Thymus (tissue), 11 donors: Measurements from ENCODE around the gene PPP1R15B. TPM values are rescaled to one million over a fixed set of nuclear protein-coding genes. Genes with fewer than 3 reads are reported as not detected.

Source experiments
- DNase-seq, 9 donors: peaks; one replicate each; pipeline ENCODE4 v3.0.0-alpha.2; 2013; ENCODE audit warnings: low spot score in 9 of 9, low read depth in 6 of 9, missing footprints in 1 of 9
- H3K27ac ChIP-seq, 2 donors: one replicate each; pipeline ENCODE4 v1.5.1; 2013; ENCODE audit warnings: control low read depth in 1 of 2, low read depth in 1 of 2, low read length in 1 of 2, mild to moderate bottlenecking in 1 of 2, moderate library complexity in 1 of 2
- H3K27me3 ChIP-seq, 2 donors: one replicate each; pipeline ENCODE4 v1.5.1; 2013; ENCODE audit warnings: low read length in 1 of 2; ENCODE audit not compliant: control insufficient read depth in 2 of 2, insufficient read depth in 1 of 2
- H3K36me3 ChIP-seq, 2 donors: one replicate each; pipeline ENCODE4 v1.5.1; 2013; ENCODE audit warnings: low read length in 1 of 2, mild to moderate bottlenecking in 1 of 2, moderate library complexity in 1 of 2; ENCODE audit not compliant: control insufficient read depth in 2 of 2, insufficient read depth in 2 of 2
- H3K4me1 ChIP-seq, 2 donors: one replicate each; pipeline ENCODE4 v1.5.1; 2013; ENCODE audit warnings: low read length in 2 of 2; ENCODE audit not compliant: control insufficient read depth in 2 of 2, insufficient read depth in 2 of 2
- H3K4me3 ChIP-seq, 2 donors: one replicate each; pipeline ENCODE4 v1.5.1; 2013; ENCODE audit warnings: low read length in 2 of 2, control low read depth in 1 of 2, mild to moderate bottlenecking in 1 of 2
- H3K9me3 ChIP-seq, 2 donors: one replicate each; pipeline ENCODE4 v1.5.1; 2013; ENCODE audit warnings: low read length in 1 of 2, mild to moderate bottlenecking in 1 of 2; ENCODE audit not compliant: control insufficient read depth in 2 of 2, insufficient read depth in 1 of 2
- WGBS: extraction: QIAGEN DNeasy Blood & Tissue Kit; methylation state at CpG from one replicate; pipeline ENCODE4 v1.1.7; 2013; 5-methylcytosine and 5-hydroxymethylcytosine counted together
- polyA plus RNA-seq: library from polyadenylated mRNA; stranded (reverse); fragments of 200-250 nt; gene quantifications from one replicate; pipeline ENCODE4 v1.2.3, GENCODE V29; 2013
- total RNA-seq: library from RNA; stranded (reverse); fragments of 120-200 nt; gene quantifications from one replicate; pipeline ENCODE4 v1.2.4, GENCODE V29; 2013
- donor health status: healthy.

PPP1R15B gene
- total and polyA plus RNA-seq, 2 donors, result 26.2 to 29.8 TPM

DNA sequence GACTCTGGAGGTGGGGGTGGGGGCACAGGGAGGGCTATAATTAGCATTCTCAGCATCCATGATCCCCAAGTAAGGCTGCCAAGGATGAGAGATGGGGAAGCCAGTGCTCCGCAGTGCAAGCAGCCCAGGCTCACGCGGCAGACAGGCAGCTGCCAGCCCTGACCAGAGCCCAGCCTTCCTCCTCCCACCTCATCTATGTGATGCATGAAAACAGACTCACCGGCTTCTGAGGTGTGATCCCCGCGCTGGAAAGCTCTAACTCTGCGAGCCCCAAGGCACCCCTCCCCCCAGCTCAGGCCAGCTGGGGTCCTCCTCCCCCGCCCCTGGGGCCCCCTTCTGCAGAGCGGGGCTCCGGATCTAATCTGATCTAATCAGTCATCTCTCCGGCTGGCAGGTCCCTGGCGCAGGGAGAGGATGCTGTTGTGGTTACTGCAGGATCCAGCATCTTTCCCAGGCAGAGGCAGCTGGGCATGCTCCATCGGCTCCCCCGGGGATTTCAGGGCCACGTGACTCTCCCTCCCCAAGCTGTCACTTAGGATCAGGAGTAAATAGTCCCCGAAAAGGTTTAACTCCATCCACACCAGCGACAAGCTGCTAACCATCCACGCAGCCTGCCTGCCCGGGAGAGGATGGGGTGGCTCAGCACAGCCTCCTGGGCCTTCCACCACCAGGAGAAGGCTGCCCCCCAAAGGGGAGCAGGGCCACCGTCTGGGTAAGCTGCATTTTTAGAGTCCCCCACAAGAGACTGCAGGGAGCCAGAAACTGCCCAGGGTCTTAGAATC, 52.0 kb downstream of the PPP1R15B start, which contains the start of gene PLEKHA6:
Gene PLEKHA6, minus strand, starts transcription at position 456 of the 782 bp plus-strand sequence. CDS start 86,202 bp downstream, outside the sequence.
- WGBS, result 3% methylated on average over 20 of the region's 20 CpGs

DNA sequence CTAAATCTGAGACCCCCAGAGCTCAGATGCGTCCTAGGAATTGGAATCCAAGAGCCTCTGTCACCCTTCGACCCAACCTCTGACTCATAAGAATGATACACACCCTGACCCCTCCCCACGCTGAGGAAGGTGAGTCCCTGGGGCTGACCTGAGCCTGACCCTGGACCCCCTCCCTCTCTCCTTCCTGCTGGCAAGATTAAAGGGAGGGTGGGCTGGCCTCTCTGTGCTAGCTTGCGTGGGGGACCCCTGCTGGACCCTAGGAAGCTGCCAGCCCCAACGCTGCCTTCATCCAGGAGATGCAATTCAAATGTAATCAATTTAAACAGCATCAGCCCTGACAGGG, 52.5 kb downstream of the PPP1R15B start:
- Histone ChIP-seq H3K4me1 (peaks cover 4 to 27% of the 10 kb centered on the region in 2 donors), H3K36me3 (no peaks in the 10 kb centered on the region), H3K4me3 (no peak overlapping the region), H3K27ac (no peak overlapping the region), H3K9me3 (no peaks in the 10 kb centered on the region), H3K27me3 (peaks cover 0 to 11% of the 10 kb centered on the region in 2 donors)
- WGBS, result 52% methylated on average over 5 of the region's 5 CpGs
- DNase-seq, result no peak

More for the DNA sequence above, 52.0 kb downstream of the PPP1R15B start, which contains the start of gene PLEKHA6:
- Histone ChIP-seq H3K9me3 (no peaks in the 10 kb centered on the region), H3K4me3 (no peak within 1 kb of the TSS), H3K36me3 (no peaks in the 10 kb centered on the region), H3K27me3 (peaks cover 0 to 11% of the 10 kb centered on the region in 2 donors), H3K4me1 (peaks cover 4 to 27% of the 10 kb centered on the region in 2 donors), H3K27ac (no peak within 1 kb of the TSS)
- DNase-seq, result peak in 1 of 9 donors; percentile 51

DNA sequence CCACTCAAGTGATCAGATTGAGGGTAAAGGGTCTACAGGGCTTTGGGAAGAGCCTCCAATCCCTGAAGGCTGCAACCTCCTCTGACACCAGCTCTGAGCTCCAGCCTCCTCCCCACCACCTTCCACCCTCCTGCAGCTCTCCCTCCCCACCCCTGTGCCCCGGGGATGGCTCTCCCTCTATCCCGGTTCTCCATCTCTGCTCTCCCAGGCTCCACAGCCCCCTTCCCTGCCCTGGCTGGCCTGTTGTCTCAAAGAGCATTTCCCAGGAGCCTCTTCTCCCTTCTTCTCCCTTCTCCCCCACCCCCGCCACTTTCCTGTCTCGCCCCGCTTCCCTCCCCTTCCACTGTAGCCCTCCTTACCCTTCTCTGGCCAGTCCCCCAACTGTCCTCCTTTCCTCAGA, 53.0 kb downstream of the PPP1R15B start:
- no peak overlapping the region for H3K27ac ChIP-seq
- H3K36me3 ChIP-seq, result no peaks in the 10 kb centered on the region
- no peaks in the 10 kb centered on the region for H3K9me3 ChIP-seq
- H3K4me3 ChIP-seq, result no peak overlapping the region
- peaks cover 4 to 24% of the 10 kb centered on the region in 2 donors for H3K4me1 ChIP-seq
- no peak for DNase-seq
- 74% methylated on average over 5 of the region's 5 CpGs for WGBS
- peaks cover 0 to 11% of the 10 kb centered on the region in 2 donors for H3K27me3 ChIP-seq

DNA sequence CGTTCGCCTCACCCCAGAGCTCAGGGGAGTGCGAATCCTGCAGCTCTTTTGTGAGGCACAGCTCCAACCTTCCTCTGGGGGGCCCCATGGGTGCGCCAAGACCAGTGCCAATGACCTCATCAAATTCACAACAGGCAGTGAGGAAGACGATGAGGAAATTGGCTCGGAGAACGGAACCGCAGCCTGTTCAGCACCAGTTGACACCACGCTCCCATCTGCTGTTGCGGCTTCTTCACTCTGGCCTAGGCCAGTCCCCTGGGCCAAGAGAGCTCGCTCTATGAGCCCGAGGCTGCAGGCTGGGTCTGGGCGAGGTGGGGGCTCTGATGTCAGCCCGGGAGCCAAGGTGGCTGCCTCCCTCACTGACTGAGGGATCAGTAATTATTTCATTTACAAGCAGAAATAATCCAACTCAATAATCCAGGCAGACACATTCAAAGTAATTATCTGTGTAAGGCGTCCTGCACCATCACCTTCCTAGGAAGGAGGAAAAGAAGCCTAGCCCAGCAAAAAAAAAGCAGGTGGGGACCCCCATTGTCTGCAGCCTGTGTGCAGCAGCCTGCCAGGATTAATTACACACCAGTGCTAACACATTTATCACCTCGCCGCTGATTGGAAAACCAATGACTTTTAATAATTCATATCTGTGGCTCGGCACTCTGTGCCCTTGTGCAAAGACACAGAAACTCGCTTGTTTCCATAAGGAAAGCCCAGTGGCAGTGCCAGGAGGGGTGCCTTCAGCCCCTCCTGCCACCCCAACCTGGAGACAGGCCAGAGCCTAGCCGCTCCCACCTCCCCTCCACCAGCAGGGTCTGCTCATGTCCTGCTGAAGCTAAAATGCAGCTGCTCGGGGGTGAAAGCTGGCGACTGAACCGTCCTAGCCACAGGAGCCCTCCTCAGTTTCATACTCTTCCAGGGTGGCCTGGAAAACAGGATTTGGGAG, 53.8 kb downstream of the PPP1R15B start:
- Histone ChIP-seq H3K4me3 (no peak overlapping the region), H3K27ac (no peak overlapping the region), H3K4me1 (peaks cover 0 to 16% of the 10 kb centered on the region in 2 donors), H3K9me3 (no peaks in the 10 kb centered on the region), H3K36me3 (no peaks in the 10 kb centered on the region), H3K27me3 (peaks cover 0 to 8% of the 10 kb centered on the region in 2 donors)
- 80% methylated on average over 23 of the region's 23 CpGs for WGBS
- DNase-seq, result no peak

DNA sequence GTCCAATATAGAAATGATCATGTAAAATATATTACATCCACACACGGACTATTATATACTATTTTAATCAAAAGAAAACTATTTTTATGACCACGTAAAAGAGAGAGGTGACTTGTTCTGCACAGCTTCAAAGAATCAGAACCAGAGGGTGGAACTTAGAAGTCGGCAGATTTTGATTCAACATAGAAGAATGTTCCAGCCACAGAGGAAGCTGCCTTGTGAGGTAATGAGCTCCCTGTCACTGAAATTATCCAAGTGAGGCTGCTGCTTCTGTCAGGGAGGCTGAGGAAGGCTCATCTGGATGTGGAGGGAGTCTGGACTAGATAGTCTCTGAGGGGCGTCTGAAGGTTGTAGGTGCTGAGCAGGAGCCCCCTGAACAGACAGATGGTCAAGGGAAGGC, 54.6 kb downstream of the PPP1R15B start:
- no peak overlapping the region for H3K4me3 ChIP-seq
- no peak for DNase-seq
- no peak overlapping the region for H3K27ac ChIP-seq
- 95% methylated on average over 4 of the region's 4 CpGs for WGBS
- H3K9me3 ChIP-seq, result no peaks in the 10 kb centered on the region
- H3K36me3 ChIP-seq, result no peaks in the 10 kb centered on the region
- peaks cover 0 to 8% of the 10 kb centered on the region in 2 donors for H3K27me3 ChIP-seq
- peaks cover 0 to 15% of the 10 kb centered on the region in 2 donors for H3K4me1 ChIP-seq

DNA sequence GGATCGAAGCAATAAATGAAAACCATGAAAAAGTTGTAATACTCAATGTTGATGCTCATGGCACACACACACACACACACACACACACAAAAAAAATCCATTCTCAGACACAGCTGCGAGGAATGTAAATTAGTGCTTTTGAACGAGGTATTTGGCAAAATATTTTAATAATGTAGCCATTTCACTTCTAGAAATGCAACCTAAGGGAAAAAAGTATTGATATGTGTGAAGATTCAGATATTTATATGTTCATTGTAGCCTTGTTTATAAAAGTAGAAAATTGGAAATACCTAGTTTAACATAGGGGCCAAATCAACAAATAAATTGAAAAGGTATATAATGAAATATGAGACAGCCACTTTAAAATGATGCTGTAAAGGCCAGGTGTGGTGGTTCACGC, 55.7 kb downstream of the PPP1R15B start:
- no peaks in the 10 kb centered on the region for H3K9me3 ChIP-seq
- H3K27me3 ChIP-seq, result peaks cover 0 to 5% of the 10 kb centered on the region in 2 donors
- peaks cover 3 to 22% of the 10 kb centered on the region in 2 donors for H3K4me1 ChIP-seq
- 94% methylated on average over 4 of the region's 4 CpGs for WGBS
- H3K4me3 ChIP-seq, result no peak overlapping the region
- no peak overlapping the region for H3K27ac ChIP-seq
- DNase-seq, result no peak
- H3K36me3 ChIP-seq, result no peaks in the 10 kb centered on the region

DNA sequence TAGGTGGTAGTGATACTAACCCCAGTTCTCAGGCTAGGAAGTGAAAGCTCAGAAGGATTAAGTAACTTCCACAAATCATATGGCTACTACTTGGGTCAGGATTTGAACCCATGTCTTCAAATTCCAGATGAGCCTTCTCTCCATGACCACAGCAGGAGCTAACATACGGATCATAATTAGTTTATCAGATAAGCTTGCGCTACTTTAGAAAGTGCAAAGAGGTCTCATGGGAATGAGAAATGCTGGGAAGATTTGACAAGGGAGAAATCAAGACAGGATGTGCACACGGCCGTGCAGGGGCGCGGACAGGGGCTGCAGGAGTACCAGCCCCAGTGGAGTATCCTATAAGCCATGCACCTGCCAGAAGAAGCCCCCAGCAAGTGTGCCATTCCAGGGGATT, 57.0 kb downstream of the PPP1R15B start:
- Histone ChIP-seq H3K4me1 (peaks cover 4 to 20% of the 10 kb centered on the region in 2 donors), H3K27me3 (peaks cover 0 to 2% of the 10 kb centered on the region in 2 donors), H3K36me3 (no peaks in the 10 kb centered on the region), H3K27ac (no peak overlapping the region), H3K4me3 (no peak overlapping the region), H3K9me3 (no peaks in the 10 kb centered on the region)
- WGBS, result 90% methylated on average over 6 of the region's 6 CpGs
- DNase-seq, result no peak
